ENCODE measurements around the gene PRMT7. TPM values are rescaled to one million over a fixed set of nuclear protein-coding genes. Genes with fewer than 3 reads are reported as not detected.

PRMT7 gene
- total and polyA plus RNA-seq, 2 experiments from 2014 or later = 27.2 to 49.6 TPM

- no peaks in the 10 kb centered on the region for H3K9me2 ChIP-seq (ENCODE audit: insufficient read depth)
- peaks cover 57% of the 10 kb centered on the region for H3K79me2 ChIP-seq (ENCODE audit: insufficient read depth)
- peak overlapping the region; percentile 90 for H3K4me2 ChIP-seq (ENCODE audit: unreplicated experiment)
- in situ Hi-C loops (cut with MboI) = no loop called here
- WGBS, 2 experiments (ENCODE audit: low coverage in 1 of 2, low lambda C conversion rate in 2 of 2, missing lambda C conversion rate in 2 of 2) = 1% methylated on average over 23 of the region's 23 CpGs
- H3K9me3 ChIP-seq (ENCODE audit: low read depth) = no peaks in the 10 kb centered on the region
- H3K27ac ChIP-seq = peak overlapping the region; percentile 93
- H3K27me3 ChIP-seq (replicated peaks; ENCODE audit: insufficient read depth) = no peaks in the 10 kb centered on the region
- peak overlapping the region; percentile 79 for H3K4me3 ChIP-seq
- TF ChIP-seq EZH2 (IDR thresholded peaks at IDR 0.05; ENCODE audit: insufficient read depth, poor library complexity, severe bottlenecking) (no peak), EZH2phosphoT487 (IDR thresholded peaks at IDR 0.05; ENCODE audit: insufficient read depth, low read depth) (no peak)
- H2AFZ ChIP-seq = peak overlapping the region; percentile 65
- H3K9ac ChIP-seq = peak overlapping the region; percentile 95
- peaks cover 28% of the 10 kb centered on the region for H3F3A ChIP-seq (ENCODE audit: insufficient read depth)
- peak; percentile 88 for DNase-seq
- peaks cover 13% of the 10 kb centered on the region; the same call in 1 of the 2 replicates for H4K20me1 ChIP-seq (ENCODE audit: insufficient read depth)
- H3K4me1 ChIP-seq (ENCODE audit: insufficient read depth) = peaks cover 26% of the 10 kb centered on the region
- 0 out of 2 replicates have a peak, but pooled peaks cover 11% of the 10 kb centered on the region for H3K36me3 ChIP-seq (ENCODE audit: low read depth)
Observed at GRCh38 chr16:68265078-68265920, 45.5 kb upstream of the PRMT7 start.

- peaks cover 38% of the 10 kb centered on the region for H3K4me1 ChIP-seq (ENCODE audit: insufficient read depth)
- no peaks in the 10 kb centered on the region for H3K9me2 ChIP-seq (ENCODE audit: insufficient read depth)
- H3K9ac ChIP-seq = no peak overlapping the region
- no peak for DNase-seq
- TF ChIP-seq EZH2 (IDR thresholded peaks at IDR 0.05; ENCODE audit: insufficient read depth, poor library complexity, severe bottlenecking) (no peak), EZH2phosphoT487 (IDR thresholded peaks at IDR 0.05; ENCODE audit: insufficient read depth, low read depth) (no peak)
- no peak overlapping the region for H3K27ac ChIP-seq
- H3F3A ChIP-seq (ENCODE audit: insufficient read depth) = peaks cover 36% of the 10 kb centered on the region
- 0 out of 2 replicates have a peak, but pooled peaks cover 11% of the 10 kb centered on the region for H3K36me3 ChIP-seq (ENCODE audit: low read depth)
- WGBS, 2 experiments (ENCODE audit: low coverage in 1 of 2, low lambda C conversion rate in 2 of 2, missing lambda C conversion rate in 2 of 2) = 82% methylated on average over 6 of the region's 6 CpGs
- no peaks in the 10 kb centered on the region for H3K9me3 ChIP-seq (ENCODE audit: low read depth)
- peaks cover 19% of the 10 kb centered on the region; the same call in 1 of the 2 replicates for H4K20me1 ChIP-seq (ENCODE audit: insufficient read depth)
- H2AFZ ChIP-seq = no peak overlapping the region
- no peak overlapping the region for H3K4me3 ChIP-seq
- in situ Hi-C loops (cut with MboI) = no loop called here
- peak overlapping the region; percentile 26 for H3K4me2 ChIP-seq (ENCODE audit: unreplicated experiment)
- H3K27me3 ChIP-seq (replicated peaks; ENCODE audit: insufficient read depth) = no peaks in the 10 kb centered on the region
- H3K79me2 ChIP-seq (ENCODE audit: insufficient read depth) = peaks cover 82% of the 10 kb centered on the region
Observed at GRCh38 chr16:68267612-68268405, 43.0 kb upstream of the PRMT7 start.

GRCh38 chr16:68269793-68270192 lies 41.0 kb upstream of the PRMT7 start:
- DNase-seq = no peak
- Histone ChIP-seq H3K9me2 (ENCODE audit: insufficient read depth) (no peaks in the 10 kb centered on the region), H3K27ac (no peak overlapping the region), H2AFZ (no peak overlapping the region), H3K4me1 (ENCODE audit: insufficient read depth) (peaks cover 38% of the 10 kb centered on the region), H3K4me3 (no peak overlapping the region), H3K9ac (no peak overlapping the region), H3K27me3 (replicated peaks; ENCODE audit: insufficient read depth) (no peaks in the 10 kb centered on the region), H3K4me2 (ENCODE audit: unreplicated experiment) (no peak overlapping the region), H3K79me2 (ENCODE audit: insufficient read depth) (peaks cover 94% of the 10 kb centered on the region), H3K36me3 (ENCODE audit: low read depth) (peaks cover 17% of the 10 kb centered on the region; the same call in 1 of the 2 replicates), H3F3A (ENCODE audit: insufficient read depth) (peaks cover 28% of the 10 kb centered on the region), H4K20me1 (ENCODE audit: insufficient read depth) (peaks cover 27% of the 10 kb centered on the region; the same call in 1 of the 2 replicates), H3K9me3 (ENCODE audit: low read depth) (no peaks in the 10 kb centered on the region)
- TF ChIP-seq EZH2 (IDR thresholded peaks at IDR 0.05; ENCODE audit: insufficient read depth, poor library complexity, severe bottlenecking) (no peak), EZH2phosphoT487 (IDR thresholded peaks at IDR 0.05; ENCODE audit: insufficient read depth, low read depth) (no peak)
- 97 to 99% methylated on average over 4 of the region's 4 CpGs for WGBS, 2 experiments (ENCODE audit: low coverage in 1 of 2, low lambda C conversion rate in 2 of 2, missing lambda C conversion rate in 2 of 2)
- in situ Hi-C loops (cut with MboI) = no loop called here

GRCh38 chr16:68270353-68270752 lies 40.5 kb upstream of the PRMT7 start:
- DNase-seq = no peak
- Histone ChIP-seq H3K4me1 (ENCODE audit: insufficient read depth) (peaks cover 38% of the 10 kb centered on the region), H3F3A (ENCODE audit: insufficient read depth) (peaks cover 22% of the 10 kb centered on the region), H3K27ac (no peak overlapping the region), H3K27me3 (replicated peaks; ENCODE audit: insufficient read depth) (no peaks in the 10 kb centered on the region), H3K4me3 (no peak overlapping the region), H3K9me2 (ENCODE audit: insufficient read depth) (no peaks in the 10 kb centered on the region), H2AFZ (no peak overlapping the region), H4K20me1 (ENCODE audit: insufficient read depth) (peaks cover 27% of the 10 kb centered on the region; the same call in 1 of the 2 replicates), H3K9ac (no peak overlapping the region), H3K4me2 (ENCODE audit: unreplicated experiment) (no peak overlapping the region), H3K9me3 (ENCODE audit: low read depth) (no peaks in the 10 kb centered on the region), H3K36me3 (ENCODE audit: low read depth) (peaks cover 17% of the 10 kb centered on the region; the same call in 1 of the 2 replicates), H3K79me2 (ENCODE audit: insufficient read depth) (peaks cover 100% of the 10 kb centered on the region)
- 0% methylated on average over 1 of the region's 1 CpG for WGBS, 2 experiments (ENCODE audit: low coverage in 1 of 2, low lambda C conversion rate in 2 of 2, missing lambda C conversion rate in 2 of 2)
- TF ChIP-seq EZH2phosphoT487 (IDR thresholded peaks at IDR 0.05; ENCODE audit: insufficient read depth, low read depth) = no peak
- no peak for TF ChIP-seq EZH2 (IDR thresholded peaks at IDR 0.05; ENCODE audit: insufficient read depth, poor library complexity, severe bottlenecking)
- in situ Hi-C loops (cut with MboI) = no loop called here
